Raji (cell line): ENCODE results near the gene ACAA1.

Source experiments
- POLR2A ChIP-seq: IDR thresholded peaks from 2 replicates; pipeline ENCODE4 v1.6.1; 2011; ENCODE audit warnings: low read depth, low read length, control low read depth; ENCODE audit not compliant: insufficient read depth

Gene ACAA1

DNA sequence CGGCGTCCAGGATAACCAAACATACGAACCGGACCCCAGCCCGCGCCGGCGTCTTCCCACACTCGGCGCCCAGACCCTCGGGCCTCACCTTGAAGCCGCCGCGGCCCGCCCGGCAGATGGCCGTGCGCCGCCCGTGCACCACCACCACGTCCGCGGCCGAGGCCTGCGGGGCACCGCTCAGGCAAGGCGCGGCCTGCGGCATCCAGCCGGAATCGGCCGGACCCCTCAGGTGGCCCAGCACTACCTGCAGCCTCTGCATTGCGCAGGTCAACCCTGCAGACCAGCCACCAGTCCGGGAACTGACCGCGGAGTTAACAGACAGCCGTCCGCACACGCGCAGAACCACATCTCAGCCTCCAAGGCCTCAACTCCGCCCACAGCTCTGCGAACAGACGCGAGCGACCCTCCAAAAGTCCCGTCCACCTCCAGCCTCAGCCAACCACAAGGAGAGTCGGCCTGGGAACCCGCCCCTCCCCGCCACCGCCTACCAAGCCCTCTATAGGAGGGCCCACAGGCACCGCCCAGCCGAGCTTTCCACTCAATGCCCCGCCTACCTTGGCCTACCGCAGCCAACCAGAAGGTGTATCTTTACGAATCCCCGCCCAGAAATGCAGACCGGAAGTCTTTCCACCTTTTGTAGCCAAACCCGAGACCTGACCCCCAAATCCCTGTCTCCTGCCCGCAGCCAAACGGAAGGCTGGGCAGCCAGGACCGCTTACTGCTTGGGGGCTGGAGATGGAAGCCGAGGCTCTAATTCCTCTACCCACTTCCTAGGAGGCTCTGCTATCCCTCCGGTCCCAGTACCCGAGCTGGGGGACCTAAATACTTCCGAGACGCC is at the start of gene ACAA1:
Gene ACAA1 (minus strand): TSS at position 351 of the 838 bp plus-strand sequence. CDS start 92 bp downstream, at position 259.
- TF ChIP-seq POLR2A: peak; percentile 86

- TF ChIP-seq POLR2A: no peak
These were observed 40.3 kb upstream of the ACAA1 start for GRCh38 chr3:38177181-38177580.

DNA sequence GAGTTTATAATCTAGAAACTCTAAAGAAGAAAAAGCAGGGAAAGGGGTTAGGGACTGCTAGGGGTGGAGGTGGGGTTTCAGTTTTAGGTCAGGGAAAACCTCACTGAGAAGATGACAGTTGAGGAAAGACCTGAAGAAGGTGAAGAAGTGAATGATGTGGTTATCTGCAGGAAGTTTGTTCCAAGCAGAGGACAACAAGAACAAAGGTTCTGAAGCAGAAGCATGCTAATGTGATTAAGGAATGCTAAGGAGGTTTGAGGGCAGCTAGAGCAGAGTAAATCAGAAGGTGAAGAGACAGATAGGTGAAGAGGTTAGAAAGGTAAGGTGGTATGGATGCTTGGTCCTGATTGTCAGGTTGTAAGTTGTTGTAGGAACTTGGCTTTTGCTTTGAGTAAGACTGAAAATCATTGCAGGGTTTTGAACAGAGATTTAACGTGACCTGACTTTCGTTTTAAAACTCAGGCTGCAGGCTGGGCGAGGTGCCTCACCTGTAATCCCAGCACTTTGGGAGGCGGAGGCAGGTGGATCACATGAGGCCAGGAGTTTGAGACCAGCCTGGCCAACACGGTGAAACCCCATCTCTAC is 37.0 kb upstream of the ACAA1 start:
- no peak for TF ChIP-seq POLR2A

DNA sequence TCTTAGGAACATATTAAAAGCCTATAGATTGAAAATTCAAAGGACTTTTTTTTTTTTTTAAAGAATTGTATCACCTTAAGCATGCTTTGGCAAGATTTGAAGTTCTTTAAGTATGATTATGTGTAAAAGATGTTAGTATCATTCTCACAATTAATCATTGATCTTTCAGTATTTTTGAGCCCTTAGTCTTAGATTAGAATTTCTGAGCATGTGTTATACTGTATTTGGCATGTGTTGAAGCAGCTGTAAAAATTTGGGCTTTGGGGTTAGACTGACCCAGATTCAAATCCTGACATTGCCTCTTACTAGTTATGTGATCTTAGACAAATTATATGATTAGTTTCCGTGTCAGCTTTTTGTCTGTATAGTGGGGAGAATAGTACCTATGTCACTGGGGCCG is 34.7 kb upstream of the ACAA1 start:
- no peak for TF ChIP-seq POLR2A

DNA sequence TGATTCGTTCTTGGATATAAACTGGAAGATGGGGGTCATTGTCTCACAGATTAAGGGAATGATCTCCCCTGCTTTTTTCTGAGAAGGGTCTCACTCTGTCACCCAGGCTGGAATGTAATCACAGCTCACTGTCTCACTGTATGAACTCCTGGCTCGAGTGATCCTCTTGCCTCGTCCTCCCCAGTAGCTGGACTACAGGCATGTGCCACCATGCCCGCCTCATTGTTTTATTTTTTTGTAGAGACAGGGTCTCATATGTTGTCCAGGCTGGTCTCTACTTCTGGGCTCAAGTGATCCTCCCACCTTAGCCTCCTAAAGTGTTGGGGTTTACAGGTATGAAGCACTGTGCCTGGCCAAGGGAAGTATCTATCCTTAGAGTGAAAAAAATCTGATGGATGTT is 33.8 kb upstream of the ACAA1 start:
- TF ChIP-seq POLR2A: no peak

GRCh38 chr3:38169027-38169317 is 32.0 kb upstream of the ACAA1 start:
- no peak for TF ChIP-seq POLR2A

- no peak for TF ChIP-seq POLR2A
These were observed 31.5 kb upstream of the ACAA1 start for GRCh38 chr3:38168151-38169026.

- no peak for TF ChIP-seq POLR2A
These were observed 30.7 kb upstream of the ACAA1 start for GRCh38 chr3:38167591-38167990.

GRCh38 chr3:38165722-38166387 is 28.9 kb upstream of the ACAA1 start:
- TF ChIP-seq POLR2A: no peak

DNA sequence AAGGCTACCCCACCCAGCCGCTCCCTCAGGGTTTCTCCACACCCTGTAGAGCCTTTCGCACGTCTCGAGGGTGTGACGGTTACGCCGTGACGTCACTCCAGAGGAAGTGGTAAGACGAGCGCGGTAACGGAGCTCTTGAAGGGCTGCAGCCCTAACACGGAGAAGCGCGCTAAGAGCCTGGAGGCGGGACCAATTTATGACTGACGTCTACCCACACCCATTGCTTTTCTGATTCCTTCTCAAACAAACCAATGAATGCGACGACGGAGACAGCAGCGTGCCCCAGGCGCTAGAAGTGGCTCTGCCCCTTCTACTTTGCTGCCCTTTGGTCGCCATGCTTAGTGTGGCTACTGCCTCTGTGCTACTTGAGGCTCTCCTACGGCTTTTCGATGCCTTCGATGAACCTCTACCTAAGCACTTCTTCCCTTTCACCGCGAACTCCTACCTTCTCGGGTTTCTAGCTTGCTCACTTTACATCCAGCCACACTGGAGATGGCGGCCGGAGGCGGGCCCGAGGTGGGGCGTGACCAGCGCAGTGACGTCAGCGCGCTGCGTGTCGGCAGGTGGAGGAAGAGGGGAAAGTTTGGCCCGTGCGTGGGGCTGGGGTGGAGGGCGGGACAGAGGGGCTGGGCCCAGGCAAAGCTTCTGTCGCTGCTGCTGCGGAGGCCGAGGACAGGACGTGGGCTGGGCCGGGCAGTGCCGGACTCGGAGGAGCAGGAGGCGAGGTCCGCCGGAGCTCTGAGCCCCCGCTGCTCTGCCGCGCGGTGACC is 28.2 kb upstream of the ACAA1 start, which contains the start of gene OXSR1:
Gene OXSR1 (plus strand): TSS at position 586 of the 770 bp plus-strand sequence. CDS start 340 bp downstream, outside the sequence.
- TF ChIP-seq POLR2A: peak; percentile 87

GRCh38 chr3:38164643-38164951 is 27.7 kb upstream of the ACAA1 start:
- TF ChIP-seq POLR2A: no peak

- TF ChIP-seq POLR2A: no peak
These were observed 27.1 kb upstream of the ACAA1 start for GRCh38 chr3:38163841-38164642.

DNA sequence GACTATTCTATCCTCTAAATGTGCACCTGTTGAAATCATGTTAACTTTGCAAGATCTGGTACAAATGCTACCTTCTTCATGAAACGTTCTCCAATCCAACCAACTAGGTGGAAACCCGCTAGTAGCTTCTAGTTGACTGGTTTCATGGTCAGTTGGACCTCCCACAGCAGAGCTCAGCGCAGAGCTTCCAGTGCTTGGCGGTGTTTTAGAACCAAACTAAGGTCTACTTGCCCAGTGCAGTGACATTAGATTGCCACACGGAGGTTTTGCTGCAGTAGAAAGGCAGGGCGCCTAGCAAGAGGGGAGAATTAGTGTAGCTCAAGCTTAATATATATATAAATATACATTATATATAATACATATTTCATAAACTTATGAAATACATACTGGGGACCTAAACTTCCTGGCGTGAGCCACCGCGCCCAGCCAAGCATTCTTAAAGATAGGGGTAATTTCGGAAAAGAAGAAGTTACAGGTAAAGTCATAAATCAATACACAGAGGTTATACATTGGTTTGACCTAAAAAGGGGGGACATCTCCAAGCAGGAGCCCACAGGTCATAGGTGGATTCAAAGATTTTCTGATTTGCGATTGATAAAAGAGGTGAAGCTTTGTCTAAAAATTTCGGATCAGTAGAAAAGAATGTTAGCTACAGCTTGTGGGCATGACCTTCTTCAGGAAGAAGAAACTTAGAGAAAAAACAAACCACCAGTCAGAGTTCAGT is 26.4 kb upstream of the ACAA1 start:
- TF ChIP-seq POLR2A: no peak
